NT2/D1 (cell line): ENCODE results near the gene SBK3.
"Not testable (repeated sequence)": the region's sequence is repeated elsewhere in the genome, so short reads cannot be mapped to it uniquely, and the experiment has no call there.

Experiments
- DNase-seq: peaks from one replicate; pipeline ENCODE4 v3.0.0-alpha.2; 2011; ENCODE audit warnings: low read depth, low spot score
- H3K27me3 ChIP-seq: 2 replicates; pipeline ENCODE4 v1.6.0; 2011; ENCODE audit warnings: mild to moderate bottlenecking; ENCODE audit not compliant: insufficient read length, insufficient read depth
- H3K36me3 ChIP-seq: 2 replicates; pipeline ENCODE4 v1.6.1; 2011; ENCODE audit warnings: mild to moderate bottlenecking, low read length, mixed read lengths; ENCODE audit not compliant: insufficient read depth, insufficient read length
- H3K4me1 ChIP-seq: 2 replicates; pipeline ENCODE4 v1.5.1; 2011; ENCODE audit not compliant: insufficient read depth, insufficient read length
- H3K4me3 ChIP-seq: 2 replicates; pipeline ENCODE4 v1.5.1; 2011; ENCODE audit warnings: low read depth; ENCODE audit not compliant: insufficient read length
- H3K9ac ChIP-seq: 2 replicates; pipeline ENCODE4 v1.6.0; 2011; ENCODE audit warnings: low read depth; ENCODE audit not compliant: insufficient read length
- H3K9me3 ChIP-seq: 2 replicates; pipeline ENCODE4 v1.5.1; 2011; ENCODE audit warnings: mild to moderate bottlenecking, low read length; ENCODE audit not compliant: insufficient read depth
- SUZ12 ChIP-seq: IDR thresholded peaks from 2 replicates; pipeline ENCODE4 v1.6.1; 2011; ENCODE audit not compliant: insufficient read length, insufficient read depth; ENCODE audit errors: extremely low read depth
- YY1 ChIP-seq: IDR thresholded peaks from 2 replicates; pipeline ENCODE4 v1.6.1; 2011; ENCODE audit not compliant: insufficient read length, insufficient read depth
- ZNF274 ChIP-seq: IDR thresholded peaks from 2 replicates; pipeline ENCODE4 v1.6.1; 2011; ENCODE audit warnings: mild to moderate bottlenecking, low read depth, low read length

The SBK3 gene

DNA sequence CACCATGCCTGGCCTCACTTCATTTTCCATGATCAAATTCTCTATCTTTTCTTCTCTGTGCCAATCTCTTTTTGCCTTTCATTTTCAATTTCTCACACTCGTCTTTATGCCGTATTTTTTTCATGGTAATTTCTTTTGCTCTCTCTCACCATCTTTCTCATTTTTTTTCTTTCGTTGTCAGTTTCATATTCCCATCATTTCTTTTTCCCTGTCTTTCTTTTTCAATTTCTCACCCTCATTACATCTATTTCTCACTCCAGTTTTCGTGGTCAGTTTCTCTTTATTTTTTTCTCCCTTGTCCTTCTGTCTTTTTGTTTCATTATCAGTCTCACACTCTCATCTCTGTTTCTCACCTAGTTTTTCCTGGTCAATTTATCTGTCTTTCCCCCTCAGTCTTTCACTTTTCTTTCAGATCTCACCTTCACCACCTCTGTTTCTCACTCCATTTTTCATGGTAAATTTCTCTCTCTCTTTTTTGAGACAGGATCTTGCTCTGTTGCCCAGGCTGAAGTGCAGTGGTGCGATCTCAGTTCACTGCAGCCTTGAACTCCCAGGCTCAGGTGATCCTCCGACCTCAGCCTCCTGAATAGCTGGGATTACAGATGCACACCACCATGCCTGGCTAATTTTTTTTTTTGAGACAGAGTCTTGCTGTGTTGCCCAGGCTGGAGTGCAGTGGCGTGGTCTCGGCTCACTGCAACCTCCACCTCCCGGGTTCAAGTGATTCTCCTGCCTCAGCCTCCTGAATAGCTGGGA lies 43.0 kb downstream of the SBK3 start:
- H3K4me3 ChIP-seq, result no peak overlapping the region
- peaks cover 12% of the 10 kb centered on the region for H3K36me3 ChIP-seq
- H3K9ac ChIP-seq, result no peak overlapping the region
- no peak for DNase-seq
- peaks cover 14% of the 10 kb centered on the region; the same call in 1 of the 2 replicates for H3K9me3 ChIP-seq
- peaks cover 34% of the 10 kb centered on the region for H3K27me3 ChIP-seq
- H3K4me1 ChIP-seq, result no peaks in the 10 kb centered on the region
- no peak for TF ChIP-seq SUZ12
- TF ChIP-seq ZNF274, result no peak
- no peak for TF ChIP-seq YY1

DNA sequence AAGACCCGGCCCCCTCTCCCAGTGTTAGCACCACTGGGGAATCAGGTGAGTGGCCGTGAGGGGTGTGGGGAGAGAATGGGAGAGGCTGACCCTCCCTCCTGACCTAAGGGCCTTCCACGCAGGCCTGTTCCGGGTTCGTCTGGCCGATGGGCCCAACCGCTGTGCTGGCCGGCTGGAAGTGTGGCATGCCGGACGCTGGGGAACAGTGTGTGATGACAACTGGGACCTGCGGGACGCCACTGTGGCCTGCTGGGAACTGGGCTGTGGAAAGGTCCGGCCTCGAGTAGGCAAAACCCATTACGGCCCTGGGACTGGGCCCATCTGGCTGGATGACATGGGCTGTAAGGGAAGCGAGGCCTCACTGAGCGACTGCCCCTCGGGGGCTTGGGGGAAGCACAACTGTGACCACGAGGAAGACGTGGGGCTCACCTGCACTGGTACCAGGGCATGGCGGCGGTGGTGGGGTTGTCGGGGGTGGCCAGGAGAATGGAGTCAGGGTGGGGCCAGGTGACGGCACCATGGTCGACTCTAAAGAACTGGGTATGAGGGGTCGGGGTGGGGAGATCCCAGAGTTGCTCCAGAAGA lies 44.9 kb downstream of the SBK3 start:
- Histone ChIP-seq H3K4me3 (no peak overlapping the region), H3K9ac (no peak overlapping the region), H3K4me1 (peaks cover 6% of the 10 kb centered on the region), H3K27me3 (peaks cover 34% of the 10 kb centered on the region), H3K36me3 (peaks cover 17% of the 10 kb centered on the region), H3K9me3 (peaks cover 14% of the 10 kb centered on the region; the same call in 1 of the 2 replicates)
- TF ChIP-seq SUZ12, result no peak
- DNase-seq, result no peak

GRCh38 chr19:55498246-55498840 lies 47.0 kb downstream of the SBK3 start:
- Histone ChIP-seq H3K27me3 (peaks cover 19% of the 10 kb centered on the region), H3K4me3 (no peak overlapping the region), H3K9ac (no peak overlapping the region), H3K36me3 (peaks cover 17% of the 10 kb centered on the region), H3K4me1 (peaks cover 17% of the 10 kb centered on the region), H3K9me3 (peaks cover 5% of the 10 kb centered on the region; the same call in 1 of the 2 replicates)
- no peak for DNase-seq
- no peak for TF ChIP-seq SUZ12
- no peak for TF ChIP-seq ZNF274
- TF ChIP-seq YY1, result no peak

DNA sequence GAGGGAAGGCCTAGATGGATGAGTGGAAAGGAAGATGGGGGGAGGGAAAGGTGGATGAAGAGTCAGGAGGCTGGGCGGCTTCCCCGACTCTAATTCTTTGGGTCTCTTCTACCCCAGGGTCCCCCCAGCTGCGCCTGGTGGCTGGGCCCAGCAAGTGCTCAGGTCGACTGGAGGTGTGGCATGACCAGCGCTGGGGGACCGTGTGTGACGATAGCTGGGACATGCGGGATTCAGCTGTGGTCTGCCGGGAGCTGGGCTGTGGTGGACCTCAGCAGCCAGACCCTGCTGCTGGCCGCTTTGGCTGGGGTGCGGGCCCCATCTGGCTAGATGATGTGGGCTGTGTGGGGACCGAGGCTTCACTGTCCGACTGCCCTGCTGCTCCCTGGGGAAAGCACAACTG lies 47.6 kb downstream of the SBK3 start:
- Histone ChIP-seq H3K4me1 (peaks cover 19% of the 10 kb centered on the region), H3K36me3 (peaks cover 17% of the 10 kb centered on the region), H3K4me3 (no peak overlapping the region), H3K9ac (no peak overlapping the region), H3K9me3 (no peaks in the 10 kb centered on the region), H3K27me3 (peaks cover 14% of the 10 kb centered on the region)
- TF ChIP-seq SUZ12 (no peak), YY1 (no peak), ZNF274 (no peak)
- DNase-seq, result no peak

DNA sequence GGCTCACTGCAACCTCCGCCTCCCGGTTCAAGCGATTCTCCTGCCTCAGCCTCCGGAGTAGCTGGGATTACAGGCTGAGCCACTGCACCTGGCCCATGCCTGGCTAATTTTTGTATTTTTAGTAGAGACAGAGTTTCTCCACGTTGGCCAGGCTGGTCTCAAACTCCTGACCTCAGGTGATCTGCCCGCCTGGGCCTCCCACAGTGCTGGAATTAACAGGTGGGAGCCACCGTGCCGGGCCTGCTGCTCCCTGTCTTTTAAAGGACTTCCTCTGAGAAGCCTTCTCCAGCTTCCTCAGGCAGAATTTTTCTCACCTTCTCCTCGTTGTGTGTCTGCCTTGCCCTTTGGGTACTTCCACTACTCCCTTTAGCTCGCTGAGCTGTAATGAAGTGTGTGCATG lies 48.5 kb downstream of the SBK3 start:
- DNase-seq, H3K9ac ChIP-seq, H3K4me3 ChIP-seq, H3K9me3 ChIP-seq, H3K27me3 ChIP-seq: not testable (repeated sequence)
- H3K36me3 ChIP-seq, result peaks cover 17% of the 10 kb centered on the region
- peaks cover 19% of the 10 kb centered on the region for H3K4me1 ChIP-seq

- H3K27me3 ChIP-seq, result peaks cover 4% of the 10 kb centered on the region
These were observed 49.5 kb downstream of the SBK3 start for GRCh38 chr19:55495646-55496349.

GRCh38 chr19:55494172-55494761 lies 51.1 kb downstream of the SBK3 start:
- Histone ChIP-seq H3K4me1 (peaks cover 19% of the 10 kb centered on the region), H3K4me3 (no peak overlapping the region), H3K9me3 (no peaks in the 10 kb centered on the region), H3K36me3 (peaks cover 5% of the 10 kb centered on the region), H3K9ac (peak overlapping the region; percentile 36), H3K27me3 (peaks cover 4% of the 10 kb centered on the region)
- no peak for TF ChIP-seq YY1
- no peak for TF ChIP-seq SUZ12
- no peak for TF ChIP-seq ZNF274
- DNase-seq, result no peak

More at GRCh38 chr19:55495646-55496349, 49.5 kb downstream of the SBK3 start:
- Histone ChIP-seq H3K36me3 (peaks cover 16% of the 10 kb centered on the region), H3K9me3 (no peaks in the 10 kb centered on the region), H3K4me1 (peaks cover 19% of the 10 kb centered on the region), H3K4me3 (no peak overlapping the region), H3K9ac (no peak overlapping the region)
- DNase-seq, result peak; percentile 32
- TF ChIP-seq SUZ12 (no peak), ZNF274 (no peak), YY1 (no peak)
